Cardiac muscle cell (in vitro differentiated cells and primary cell): ENCODE results near the gene TRPC6. TPM values are rescaled to one million over a fixed set of nuclear protein-coding genes. Genes with fewer than 3 reads are reported as not detected.

Source experiments
- DNase-seq, 2 donors: peaks; one replicate each; pipeline versions ENCODE4 v3.0.0 to v3.0.0-alpha.2; 2010 to 2017; ENCODE audit warnings: low read depth in 1 of 2, low spot score in 1 of 2
- H3K27ac ChIP-seq: fragments of 200-600 bp; sonication (generic); 2 replicates; pipeline ENCODE4 v1.5.1; 2016
- H3K27me3 ChIP-seq: fragments of 200-600 bp; sonication (generic); 2 replicates; pipeline ENCODE4 v1.6.0; 2016; ENCODE audit warnings: control low read depth
- H3K36me3 ChIP-seq: fragments of 200-600 bp; sonication (generic); 2 replicates; pipeline ENCODE4 v1.5.1; 2016; ENCODE audit warnings: control low read depth
- H3K4me1 ChIP-seq: fragments of 200-600 bp; sonication (generic); 2 replicates; pipeline ENCODE4 v1.8.1; 2017; ENCODE audit warnings: low read depth, mild to moderate bottlenecking, mixed run types
- H3K4me3 ChIP-seq: fragments of 200-600 bp; sonication (generic); 2 replicates; pipeline ENCODE4 v1.5.1; 2016; ENCODE audit warnings: mild to moderate bottlenecking
- H3K9me3 ChIP-seq: fragments of 200-600 bp; sonication (generic); 2 replicates; pipeline ENCODE4 v1.5.1; 2017; ENCODE audit warnings: low read depth, mild to moderate bottlenecking, control low read depth
- polyA plus RNA-seq: library from polyadenylated mRNA; unstranded; fragments of >200 nt; fragmentation: Nextera tagmentation; extraction: Ambion mirVana; gene quantifications from 2 replicates; pipeline ENCODE4 v1.2.1, GENCODE V29; 2016
- total RNA-seq: library from RNA; depleted of rRNA; stranded (reverse); fragments of >200 nt; gene quantifications from 2 replicates; pipeline ENCODE4 v1.2.3, GENCODE V29; 2016
- TF ChIP-seq, protein P1 (sequence below): IDR thresholded peaks from 2 replicates; pipeline ENCODE4 v1.5.1; 2012; ENCODE audit warnings: low read depth, mild to moderate bottlenecking, low read length

The TRPC6 gene
- total and polyA plus RNA-seq, 2 experiments from 2014 or later: not detected

DNA sequence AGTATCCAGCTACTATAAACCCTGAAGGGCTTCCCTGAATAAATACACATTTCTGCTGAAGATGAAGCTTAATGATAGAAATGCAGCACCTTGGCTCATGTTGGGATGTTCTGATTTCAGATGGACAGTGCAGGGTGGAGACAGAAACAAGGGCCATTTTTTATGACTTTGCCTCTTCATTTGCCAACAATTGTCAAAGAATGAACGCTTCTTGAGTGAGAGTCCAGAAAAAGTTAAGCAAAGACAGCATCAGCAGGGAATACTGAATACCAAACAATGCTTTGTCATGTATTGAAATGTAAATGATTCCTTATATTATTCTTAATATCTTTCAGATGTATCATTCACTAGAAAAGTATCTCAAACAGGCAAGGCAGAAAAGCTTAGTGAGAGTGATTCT is 84.9 kb downstream of the TRPC6 start:
- Histone ChIP-seq H3K4me1 (no peaks in the 10 kb centered on the region), H3K36me3 (no peaks in the 10 kb centered on the region), H3K4me3 (no peak overlapping the region), H3K9me3 (no peaks in the 10 kb centered on the region), H3K27ac (no peak overlapping the region), H3K27me3 (no peaks in the 10 kb centered on the region)
- TF ChIP-seq, protein P1, sequence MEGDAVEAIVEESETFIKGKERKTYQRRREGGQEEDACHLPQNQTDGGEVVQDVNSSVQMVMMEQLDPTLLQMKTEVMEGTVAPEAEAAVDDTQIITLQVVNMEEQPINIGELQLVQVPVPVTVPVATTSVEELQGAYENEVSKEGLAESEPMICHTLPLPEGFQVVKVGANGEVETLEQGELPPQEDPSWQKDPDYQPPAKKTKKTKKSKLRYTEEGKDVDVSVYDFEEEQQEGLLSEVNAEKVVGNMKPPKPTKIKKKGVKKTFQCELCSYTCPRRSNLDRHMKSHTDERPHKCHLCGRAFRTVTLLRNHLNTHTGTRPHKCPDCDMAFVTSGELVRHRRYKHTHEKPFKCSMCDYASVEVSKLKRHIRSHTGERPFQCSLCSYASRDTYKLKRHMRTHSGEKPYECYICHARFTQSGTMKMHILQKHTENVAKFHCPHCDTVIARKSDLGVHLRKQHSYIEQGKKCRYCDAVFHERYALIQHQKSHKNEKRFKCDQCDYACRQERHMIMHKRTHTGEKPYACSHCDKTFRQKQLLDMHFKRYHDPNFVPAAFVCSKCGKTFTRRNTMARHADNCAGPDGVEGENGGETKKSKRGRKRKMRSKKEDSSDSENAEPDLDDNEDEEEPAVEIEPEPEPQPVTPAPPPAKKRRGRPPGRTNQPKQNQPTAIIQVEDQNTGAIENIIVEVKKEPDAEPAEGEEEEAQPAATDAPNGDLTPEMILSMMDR: no peak
- no peak for DNase-seq

DNA sequence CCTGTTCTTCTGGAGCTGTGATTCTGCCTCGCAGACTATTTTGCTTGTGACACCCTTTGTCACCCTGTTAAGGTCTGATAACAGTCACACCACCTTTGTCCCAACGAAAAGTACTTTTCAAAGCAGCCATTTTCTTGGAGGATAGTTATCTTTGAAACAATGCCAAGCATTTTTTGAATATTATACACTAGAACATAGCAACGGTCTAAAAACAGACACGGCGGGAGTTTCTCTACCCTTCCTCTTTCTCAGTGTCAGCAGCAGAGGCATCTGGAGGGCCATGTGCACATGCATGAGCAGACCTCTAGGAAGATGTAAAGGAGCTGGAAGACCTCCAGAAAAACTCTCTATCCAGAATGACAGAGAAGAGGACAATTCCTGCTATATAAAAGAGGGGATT is 86.5 kb downstream of the TRPC6 start:
- Histone ChIP-seq H3K4me3 (no peak overlapping the region), H3K27ac (no peak overlapping the region), H3K4me1 (no peaks in the 10 kb centered on the region), H3K36me3 (no peaks in the 10 kb centered on the region), H3K27me3 (no peaks in the 10 kb centered on the region), H3K9me3 (no peaks in the 10 kb centered on the region)
- DNase-seq: no peak
- TF ChIP-seq, protein P1: no peak

- Histone ChIP-seq H3K27ac (no peak overlapping the region), H3K4me1 (no peaks in the 10 kb centered on the region), H3K27me3 (no peaks in the 10 kb centered on the region), H3K4me3 (no peak overlapping the region), H3K9me3 (no peaks in the 10 kb centered on the region), H3K36me3 (no peaks in the 10 kb centered on the region)
- DNase-seq: peak in 1 of 2 donors; percentile 21
- TF ChIP-seq, protein P1: no peak
Measured at GRCh38 chr11:101487775-101488174, 96.0 kb downstream of the TRPC6 start.

- Histone ChIP-seq H3K4me3 (no peak overlapping the region), H3K4me1 (no peaks in the 10 kb centered on the region), H3K36me3 (no peaks in the 10 kb centered on the region), H3K27me3 (no peaks in the 10 kb centered on the region), H3K27ac (no peak overlapping the region), H3K9me3 (no peaks in the 10 kb centered on the region)
- no peak for DNase-seq
- TF ChIP-seq, protein P1: no peak
Measured at GRCh38 chr11:101482556-101483124, 101.2 kb downstream of the TRPC6 start.

DNA sequence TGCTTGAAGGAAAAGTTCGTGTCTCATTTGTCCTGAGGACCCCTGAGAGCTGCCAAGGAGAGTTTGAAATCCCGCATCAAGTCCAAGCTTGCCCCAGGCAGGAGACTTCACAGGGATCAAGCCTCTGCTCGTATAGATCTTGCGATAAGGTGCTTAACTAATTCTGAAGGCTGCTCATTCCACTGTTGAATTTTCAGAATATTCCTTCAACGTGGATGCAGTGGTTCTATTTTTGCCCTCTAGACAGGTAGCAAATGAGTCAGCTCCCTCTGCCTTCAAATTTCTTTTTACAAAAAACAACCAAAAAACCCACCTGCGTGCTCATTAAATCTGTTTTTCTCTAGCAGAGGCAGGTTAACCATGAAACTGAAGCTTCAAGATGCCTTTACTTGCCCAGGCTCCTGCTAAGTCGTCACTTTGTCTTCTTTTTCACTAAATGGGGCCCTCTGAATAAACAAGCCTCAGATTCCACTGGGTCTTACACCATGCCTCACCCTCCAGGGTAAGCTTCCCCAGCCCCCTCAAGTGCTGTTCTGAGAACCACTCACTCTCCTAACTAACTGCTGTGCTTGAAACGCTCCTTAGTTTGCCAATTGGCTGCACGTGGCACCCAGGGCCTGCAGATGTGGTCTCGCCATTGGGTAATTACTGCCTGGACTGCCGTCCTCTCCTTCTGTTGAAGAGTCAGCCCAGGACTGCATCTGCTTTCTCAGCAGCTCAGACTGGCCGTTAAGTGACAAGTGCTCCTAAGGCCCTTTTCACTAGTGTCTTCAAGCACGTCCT is 105.0 kb downstream of the TRPC6 start:
- no peaks in the 10 kb centered on the region for H3K4me1 ChIP-seq
- peak in 1 of 2 donors; percentile 30 for DNase-seq
- no peaks in the 10 kb centered on the region for H3K36me3 ChIP-seq
- TF ChIP-seq, protein P1: no peak
- H3K27ac ChIP-seq: no peak overlapping the region
- H3K9me3 ChIP-seq: no peaks in the 10 kb centered on the region
- no peaks in the 10 kb centered on the region for H3K27me3 ChIP-seq
- no peak overlapping the region for H3K4me3 ChIP-seq
